ENCODE measurements around the gene NEMP1.

DNA sequence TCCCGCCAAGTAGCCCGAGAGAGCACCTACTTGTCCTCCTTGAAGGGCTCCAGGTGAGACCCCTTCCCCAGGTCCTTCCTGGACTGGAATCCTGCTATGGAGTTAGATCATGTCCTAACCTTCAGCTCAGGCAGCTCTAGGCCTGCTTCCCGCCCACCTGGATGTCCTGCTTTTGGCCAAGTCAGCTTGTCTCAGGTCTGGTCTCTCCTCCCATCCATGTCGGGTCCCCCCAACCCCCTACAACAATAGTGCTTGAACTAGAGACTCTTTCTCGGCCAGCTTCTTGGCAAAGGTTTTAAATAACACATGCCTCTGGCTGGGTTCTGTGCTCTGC lies 13.9 kb upstream of the NEMP1 start:
- TF ChIP-seq, protein P1, sequence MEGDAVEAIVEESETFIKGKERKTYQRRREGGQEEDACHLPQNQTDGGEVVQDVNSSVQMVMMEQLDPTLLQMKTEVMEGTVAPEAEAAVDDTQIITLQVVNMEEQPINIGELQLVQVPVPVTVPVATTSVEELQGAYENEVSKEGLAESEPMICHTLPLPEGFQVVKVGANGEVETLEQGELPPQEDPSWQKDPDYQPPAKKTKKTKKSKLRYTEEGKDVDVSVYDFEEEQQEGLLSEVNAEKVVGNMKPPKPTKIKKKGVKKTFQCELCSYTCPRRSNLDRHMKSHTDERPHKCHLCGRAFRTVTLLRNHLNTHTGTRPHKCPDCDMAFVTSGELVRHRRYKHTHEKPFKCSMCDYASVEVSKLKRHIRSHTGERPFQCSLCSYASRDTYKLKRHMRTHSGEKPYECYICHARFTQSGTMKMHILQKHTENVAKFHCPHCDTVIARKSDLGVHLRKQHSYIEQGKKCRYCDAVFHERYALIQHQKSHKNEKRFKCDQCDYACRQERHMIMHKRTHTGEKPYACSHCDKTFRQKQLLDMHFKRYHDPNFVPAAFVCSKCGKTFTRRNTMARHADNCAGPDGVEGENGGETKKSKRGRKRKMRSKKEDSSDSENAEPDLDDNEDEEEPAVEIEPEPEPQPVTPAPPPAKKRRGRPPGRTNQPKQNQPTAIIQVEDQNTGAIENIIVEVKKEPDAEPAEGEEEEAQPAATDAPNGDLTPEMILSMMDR (conservative IDR thresholded peaks at IDR 0.05 in 1 of 2, IDR thresholded peaks at IDR 0.05 in 1 of 2; ENCODE audit: low read depth in 1 of 2, low read length in 2 of 2): no peak
- TF ChIP-seq EZH2 (IDR thresholded peaks at IDR 0.05; ENCODE audit: low read length, missing control alignments): no peak

All from fibroblast of lung (primary cell).